SK-N-SH (cell line): ENCODE measurements around the gene POTEG.
"Not testable (repeated sequence)": the region's sequence is repeated elsewhere in the genome, so short reads cannot be mapped to it uniquely, and the experiment has no call there.

Experiments
- CTCF ChIP-seq: fragments of 200-600 bp; sonication (generic); IDR thresholded peaks from 2 replicates; pipeline ENCODE4 v1.6.1; 2017; ENCODE audit warnings: antibody characterized with exemption, mild to moderate bottlenecking, moderate library complexity
- GATA2 ChIP-seq: sonication (generic); formaldehyde crosslinking; IDR thresholded peaks from 2 replicates; pipeline ENCODE4 v1.5.0; 2020; ENCODE audit warnings: mild to moderate bottlenecking, missing genetic modification reagents
- NRF1 ChIP-seq: IDR thresholded peaks from 2 replicates; pipeline ENCODE4 v1.6.1; 2012; ENCODE audit warnings: low read depth, mild to moderate bottlenecking, low read length
- POLR2AphosphoS5 ChIP-seq: IDR thresholded peaks from 2 replicates; pipeline ENCODE4 v1.6.1; 2012; ENCODE audit warnings: low read depth, low read length
- RCOR1 ChIP-seq: fragments of 150-350 bp; IDR thresholded peaks from 2 replicates; pipeline ENCODE4 v1.6.1; 2017; ENCODE audit warnings: antibody characterized with exemption, low read length
- REST ChIP-seq: IDR thresholded peaks from 2 replicates; pipeline ENCODE4 v1.6.1; 2012; ENCODE audit warnings: mild to moderate bottlenecking, low read depth, low read length, moderate library complexity
- TAF1 ChIP-seq: IDR thresholded peaks from 2 replicates; pipeline ENCODE4 v1.6.1; 2012; ENCODE audit warnings: low read depth, mild to moderate bottlenecking, low read length, moderate library complexity, borderline replicate concordance

- TF ChIP-seq POLR2AphosphoS5; TAF1; GATA2 (CRISPR knock-in tag); RCOR1; CTCF; NRF1; REST: not testable (repeated sequence)
Measured at GRCh38 chr14:19439219-19439618, 5.1 kb upstream of the POTEG start.
